DND-41 (cell line): ENCODE measurements around the gene DOCK8.

Experiments used
- CTCF ChIP-seq: IDR thresholded peaks from 2 replicates; pipeline ENCODE4 v1.5.1; 2012; ENCODE audit warnings: borderline replicate concordance, low read length, moderate library complexity, mild to moderate bottlenecking; ENCODE audit not compliant: poor library complexity, severe bottlenecking; ENCODE audit errors: extremely low read depth
- EZH2 ChIP-seq: IDR thresholded peaks from 3 replicates; pipeline ENCODE4 v1.6.1; 2012; ENCODE audit warnings: borderline replicate concordance, low read depth, mild to moderate bottlenecking, moderate library complexity, low read length, inconsistent platforms; ENCODE audit not compliant: severe bottlenecking

GRCh38 chr9:371349-371748 lies 156.7 kb downstream of the DOCK8 start:
- no peak for TF ChIP-seq CTCF
- TF ChIP-seq EZH2, result no peak
